H1 (cell line): ENCODE results near the gene EXT2.

Source experiments
- RFX5 ChIP-seq: IDR thresholded peaks from 2 replicates; pipeline ENCODE4 v1.6.1; 2011; ENCODE audit warnings: low read depth, low read length, improper control_type of control experiment, borderline replicate concordance
- TF ChIP-seq, protein P1 (sequence below), 3 experiments: IDR thresholded peaks; 1 replicate in 2 of 3; 2 replicates in 1 of 3; pipeline versions ENCODE4 v1.5.1 to v1.6.1; 2011; ENCODE audit warnings: low read length in 3 of 3, mild to moderate bottlenecking in 3 of 3, inconsistent platforms in 2 of 3, low read depth in 1 of 3, moderate library complexity in 1 of 3; ENCODE audit not compliant: insufficient read depth in 1 of 3; ENCODE audit errors: control extremely low read depth in 1 of 3

DNA sequence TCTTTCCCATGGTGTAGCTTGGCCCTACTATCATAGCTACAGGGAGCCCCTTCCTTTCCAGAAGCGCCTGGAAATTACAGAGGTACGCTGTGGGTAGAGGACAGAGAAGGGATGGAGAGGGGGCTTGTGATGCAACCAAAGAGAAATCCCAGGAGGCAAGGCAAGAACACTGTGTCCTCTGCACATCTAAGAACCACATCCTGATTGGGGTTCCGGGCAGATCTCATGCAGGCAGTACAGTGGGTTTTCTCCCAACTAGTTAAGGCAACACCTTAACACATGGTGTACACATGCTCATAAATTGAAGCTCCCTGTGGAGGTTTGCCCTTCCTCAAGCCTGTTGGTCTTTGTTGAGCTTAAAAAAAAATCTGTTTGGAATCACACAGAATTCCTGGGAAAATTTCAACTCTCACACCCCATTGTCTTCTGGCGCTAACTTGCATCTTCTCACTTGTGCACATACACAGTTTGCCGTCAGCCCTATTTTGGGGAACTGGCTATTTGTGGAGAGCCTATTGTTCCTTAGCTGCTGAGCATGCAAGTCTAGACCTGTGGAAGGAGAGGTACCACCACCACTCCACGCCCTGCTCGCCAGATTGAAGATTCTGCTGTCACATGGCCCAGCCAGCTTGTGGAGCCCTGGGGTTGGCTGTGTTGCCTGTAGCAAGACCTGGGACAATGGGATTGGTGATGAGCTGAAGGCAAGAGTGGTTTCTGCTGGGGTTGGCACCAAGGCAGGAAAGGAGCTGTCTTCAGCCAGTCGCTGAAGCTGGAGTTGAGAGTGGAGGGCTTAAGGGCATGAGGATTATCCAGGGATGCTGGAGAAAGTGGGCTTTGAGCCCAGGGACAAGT, 162.1 kb downstream of the EXT2 start:
- no peak for TF ChIP-seq RFX5
- TF ChIP-seq, protein P1, sequence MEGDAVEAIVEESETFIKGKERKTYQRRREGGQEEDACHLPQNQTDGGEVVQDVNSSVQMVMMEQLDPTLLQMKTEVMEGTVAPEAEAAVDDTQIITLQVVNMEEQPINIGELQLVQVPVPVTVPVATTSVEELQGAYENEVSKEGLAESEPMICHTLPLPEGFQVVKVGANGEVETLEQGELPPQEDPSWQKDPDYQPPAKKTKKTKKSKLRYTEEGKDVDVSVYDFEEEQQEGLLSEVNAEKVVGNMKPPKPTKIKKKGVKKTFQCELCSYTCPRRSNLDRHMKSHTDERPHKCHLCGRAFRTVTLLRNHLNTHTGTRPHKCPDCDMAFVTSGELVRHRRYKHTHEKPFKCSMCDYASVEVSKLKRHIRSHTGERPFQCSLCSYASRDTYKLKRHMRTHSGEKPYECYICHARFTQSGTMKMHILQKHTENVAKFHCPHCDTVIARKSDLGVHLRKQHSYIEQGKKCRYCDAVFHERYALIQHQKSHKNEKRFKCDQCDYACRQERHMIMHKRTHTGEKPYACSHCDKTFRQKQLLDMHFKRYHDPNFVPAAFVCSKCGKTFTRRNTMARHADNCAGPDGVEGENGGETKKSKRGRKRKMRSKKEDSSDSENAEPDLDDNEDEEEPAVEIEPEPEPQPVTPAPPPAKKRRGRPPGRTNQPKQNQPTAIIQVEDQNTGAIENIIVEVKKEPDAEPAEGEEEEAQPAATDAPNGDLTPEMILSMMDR (IDR thresholded peaks at IDR 0.05; ENCODE audit: control extremely low read depth in 1 of 3, insufficient read depth in 1 of 3, low read depth in 1 of 3, low read length in 3 of 3): no peak
